ENCODE results near the gene YPEL2. TPM values are rescaled to one million over a fixed set of nuclear protein-coding genes. Genes with fewer than 3 reads are reported as not detected.

The YPEL2 gene
- total RNA-seq, 2 experiments from 2014 or later: 9.0 to 10.0 TPM

- no peaks in the 10 kb centered on the region for H3K9me3 Mint-ChIP-seq (ENCODE audit: insufficient read depth)
- no peak overlapping the region for H3K4me3 Mint-ChIP-seq
- H3K4me1 Mint-ChIP-seq (ENCODE audit: low read depth): peaks cover 70% of the 10 kb centered on the region
- DNase-seq (no peak), ATAC-seq (no peak)
- H3K36me3 Mint-ChIP-seq (ENCODE audit: low read depth): peaks cover 17% of the 10 kb centered on the region
- peak overlapping the region; percentile 69 for H3K27ac Mint-ChIP-seq
- ChIA-PET POLR2A (interaction anchor here (0.8 kb wide), 1 partner anchor 11 kb away, joined by 3 read pairs; no protein-coding TSS in a partner anchor), CTCF (interaction anchor here (1.5 kb wide), 1 partner anchor 70 kb away, joined by 3 read pairs; no protein-coding TSS in a partner anchor)
- no peaks in the 10 kb centered on the region for H3K27me3 Mint-ChIP-seq (ENCODE audit: low read depth)
Observed at GRCh38 chr17:59371416-59372100, 40.1 kb downstream of the YPEL2 start.

GRCh38 chr17:59372138-59372751, 40.8 kb downstream of the YPEL2 start:
- Mint-ChIP-seq H3K36me3 (ENCODE audit: low read depth) (peaks cover 15% of the 10 kb centered on the region), H3K4me1 (ENCODE audit: low read depth) (peaks cover 63% of the 10 kb centered on the region), H3K9me3 (ENCODE audit: insufficient read depth) (no peaks in the 10 kb centered on the region), H3K27ac (peak overlapping the region; percentile 69), H3K27me3 (ENCODE audit: low read depth) (no peaks in the 10 kb centered on the region), H3K4me3 (no peak overlapping the region)
- ATAC-seq (peak; percentile 45), DNase-seq (no peak)
- ChIA-PET CTCF (interaction anchor here (1.5 to 1.8 kb wide), 3 partner anchors 40 to 69 kb away, joined by 3 to 7 read pairs (median 5); no protein-coding TSS in a partner anchor), POLR2A (no interaction called here)

GRCh38 chr17:59373882-59374495, 42.5 kb downstream of the YPEL2 start:
- no peaks in the 10 kb centered on the region for H3K27me3 Mint-ChIP-seq (ENCODE audit: low read depth)
- ChIA-PET POLR2A (interaction anchor here (0.8 to 1.0 kb wide), 2 partner anchors 52 to 1771 kb away, joined by 3 read pairs; no protein-coding TSS in a partner anchor), CTCF (interaction anchor here (1.1 to 4.0 kb wide), 6 partner anchors 8 to 66 kb away, joined by 3 to 22 read pairs (median 6); no protein-coding TSS in a partner anchor)
- H3K36me3 Mint-ChIP-seq (ENCODE audit: low read depth): peaks cover 9% of the 10 kb centered on the region
- H3K4me3 Mint-ChIP-seq: peak overlapping the region; percentile 14
- H3K4me1 Mint-ChIP-seq (ENCODE audit: low read depth): peaks cover 56% of the 10 kb centered on the region
- H3K27ac Mint-ChIP-seq: peak overlapping the region; percentile 63
- no peaks in the 10 kb centered on the region for H3K9me3 Mint-ChIP-seq (ENCODE audit: insufficient read depth)
- ATAC-seq (no peak), DNase-seq (no peak)

- peaks cover 9% of the 10 kb centered on the region for H3K36me3 Mint-ChIP-seq (ENCODE audit: low read depth)
- CTCF ChIA-PET: interaction anchor here (0.8 to 4.0 kb wide), 7 partner anchors 9 to 67 kb away, joined by 3 to 22 read pairs (median 5); no protein-coding TSS in a partner anchor
- H3K4me3 Mint-ChIP-seq: no peak overlapping the region
- H3K9me3 Mint-ChIP-seq (ENCODE audit: insufficient read depth): no peaks in the 10 kb centered on the region
- POLR2A ChIA-PET: interaction anchor here (0.8 kb wide), 1 partner anchor 1772 kb away, joined by 3 read pairs; no protein-coding TSS in a partner anchor
- H3K27me3 Mint-ChIP-seq (ENCODE audit: low read depth): no peaks in the 10 kb centered on the region
- ATAC-seq: no peak
- peaks cover 56% of the 10 kb centered on the region for H3K4me1 Mint-ChIP-seq (ENCODE audit: low read depth)
- DNase-seq: no peak
- peak overlapping the region; percentile 63 for H3K27ac Mint-ChIP-seq
Observed at GRCh38 chr17:59374612-59375011, 43.2 kb downstream of the YPEL2 start.

GRCh38 chr17:59375857-59376256, 44.4 kb downstream of the YPEL2 start:
- H3K9me3 Mint-ChIP-seq (ENCODE audit: insufficient read depth): no peaks in the 10 kb centered on the region
- POLR2A ChIA-PET: interaction anchor here (0.7 to 1.3 kb wide), 2 partner anchors 11 to 43 kb away, joined by 3 read pairs; no protein-coding TSS in a partner anchor
- no peak for DNase-seq
- peaks cover 60% of the 10 kb centered on the region for H3K4me1 Mint-ChIP-seq (ENCODE audit: low read depth)
- H3K36me3 Mint-ChIP-seq (ENCODE audit: low read depth): peaks cover 12% of the 10 kb centered on the region
- H3K27me3 Mint-ChIP-seq (ENCODE audit: low read depth): no peaks in the 10 kb centered on the region
- H3K4me3 Mint-ChIP-seq: no peak overlapping the region
- ATAC-seq: no peak
- CTCF ChIA-PET: interaction anchor here (0.6 to 4.0 kb wide), 8 partner anchors 10 to 65 kb away, joined by 3 to 22 read pairs (median 5); no protein-coding TSS in a partner anchor
- H3K27ac Mint-ChIP-seq: no peak overlapping the region

GRCh38 chr17:59376506-59376905, 45.1 kb downstream of the YPEL2 start:
- Mint-ChIP-seq H3K27ac (peak overlapping the region; percentile 66), H3K4me3 (no peak overlapping the region), H3K27me3 (ENCODE audit: low read depth) (no peaks in the 10 kb centered on the region), H3K9me3 (ENCODE audit: insufficient read depth) (no peaks in the 10 kb centered on the region), H3K36me3 (ENCODE audit: low read depth) (peaks cover 12% of the 10 kb centered on the region), H3K4me1 (ENCODE audit: low read depth) (peaks cover 60% of the 10 kb centered on the region)
- ATAC-seq: no peak
- POLR2A ChIA-PET: no interaction called here
- CTCF ChIA-PET: interaction anchor here (2.5 to 4.0 kb wide), 2 partner anchors 11 to 47 kb away, joined by 14 to 22 read pairs; no protein-coding TSS in a partner anchor
- DNase-seq: no peak

GRCh38 chr17:59377410-59377809, 46.0 kb downstream of the YPEL2 start:
- Mint-ChIP-seq H3K4me1 (ENCODE audit: low read depth) (peaks cover 59% of the 10 kb centered on the region), H3K36me3 (ENCODE audit: low read depth) (peaks cover 12% of the 10 kb centered on the region), H3K4me3 (no peak overlapping the region), H3K9me3 (ENCODE audit: insufficient read depth) (no peaks in the 10 kb centered on the region), H3K27me3 (ENCODE audit: low read depth) (no peaks in the 10 kb centered on the region), H3K27ac (no peak overlapping the region)
- DNase-seq: no peak
- ChIA-PET CTCF (no interaction called here), POLR2A (no interaction called here)
- no peak for ATAC-seq

- peaks cover 48% of the 10 kb centered on the region for H3K4me1 Mint-ChIP-seq (ENCODE audit: low read depth)
- no peak overlapping the region for H3K27ac Mint-ChIP-seq
- ATAC-seq: no peak
- ChIA-PET POLR2A (no interaction called here), CTCF (interaction anchor here (1.0 to 2.5 kb wide), 2 partner anchors 34 to 61 kb away, joined by 3 to 7 read pairs; no protein-coding TSS in a partner anchor)
- no peaks in the 10 kb centered on the region for H3K27me3 Mint-ChIP-seq (ENCODE audit: low read depth)
- no peak for DNase-seq
- H3K36me3 Mint-ChIP-seq (ENCODE audit: low read depth): peaks cover 7% of the 10 kb centered on the region
- H3K9me3 Mint-ChIP-seq (ENCODE audit: insufficient read depth): no peaks in the 10 kb centered on the region
- no peak overlapping the region for H3K4me3 Mint-ChIP-seq
Observed at GRCh38 chr17:59378675-59379074, 47.2 kb downstream of the YPEL2 start.

- Mint-ChIP-seq H3K27me3 (ENCODE audit: low read depth) (no peaks in the 10 kb centered on the region), H3K9me3 (ENCODE audit: insufficient read depth) (no peaks in the 10 kb centered on the region), H3K27ac (peak overlapping the region; percentile 9), H3K36me3 (ENCODE audit: low read depth) (peaks cover 4% of the 10 kb centered on the region), H3K4me3 (no peak overlapping the region), H3K4me1 (ENCODE audit: low read depth) (peaks cover 30% of the 10 kb centered on the region)
- DNase-seq: no peak
- ATAC-seq: no peak
- POLR2A ChIA-PET: no interaction called here
- CTCF ChIA-PET: interaction anchor here (0.7 to 2.5 kb wide), 6 partner anchors 14 to 59 kb away, joined by 3 to 7 read pairs (median 4); no protein-coding TSS in a partner anchor
Observed at GRCh38 chr17:59380474-59380873, 49.0 kb downstream of the YPEL2 start.

- Mint-ChIP-seq H3K27me3 (ENCODE audit: low read depth) (no peaks in the 10 kb centered on the region), H3K4me1 (ENCODE audit: low read depth) (peaks cover 18% of the 10 kb centered on the region), H3K9me3 (ENCODE audit: insufficient read depth) (no peaks in the 10 kb centered on the region), H3K27ac (peak overlapping the region; percentile 70), H3K4me3 (no peak overlapping the region), H3K36me3 (ENCODE audit: low read depth) (peaks cover 2% of the 10 kb centered on the region)
- CTCF ChIA-PET: interaction anchor here (1.8 kb wide), 1 partner anchor 52 kb away, joined by 6 read pairs; no protein-coding TSS in a partner anchor
- POLR2A ChIA-PET: no interaction called here
- no peak for ATAC-seq
- no peak for DNase-seq
Observed at GRCh38 chr17:59381716-59382570, 50.5 kb downstream of the YPEL2 start.

- peaks cover 2% of the 10 kb centered on the region for H3K36me3 Mint-ChIP-seq (ENCODE audit: low read depth)
- CTCF ChIA-PET: interaction anchor here (0.9 kb wide), 1 partner anchor 56 kb away, joined by 3 read pairs; no protein-coding TSS in a partner anchor
- H3K27ac Mint-ChIP-seq: no peak overlapping the region
- DNase-seq: no peak
- H3K4me3 Mint-ChIP-seq: no peak overlapping the region
- POLR2A ChIA-PET: no interaction called here
- H3K4me1 Mint-ChIP-seq (ENCODE audit: low read depth): peaks cover 18% of the 10 kb centered on the region
- H3K9me3 Mint-ChIP-seq (ENCODE audit: insufficient read depth): no peaks in the 10 kb centered on the region
- H3K27me3 Mint-ChIP-seq (ENCODE audit: low read depth): no peaks in the 10 kb centered on the region
- no peak for ATAC-seq
Observed at GRCh38 chr17:59383893-59384292, 52.4 kb downstream of the YPEL2 start.
